NB4 (cell line): ENCODE measurements around the gene TNPO1.

Source experiments
- DNase-seq: peaks from one replicate; pipeline ENCODE4 v3.0.0; 2010; ENCODE audit warnings: low read depth
- H3K4me3 ChIP-seq: one replicate; pipeline ENCODE4 v1.5.1; 2011; ENCODE audit warnings: mild to moderate bottlenecking, low read depth, low read length, moderate library complexity
- MAX ChIP-seq: IDR thresholded peaks from 2 replicates; pipeline ENCODE4 v1.6.1; 2011; ENCODE audit warnings: low read depth, low read length
- MYC ChIP-seq: IDR thresholded peaks from 2 replicates; pipeline ENCODE4 v1.6.1; 2011; ENCODE audit warnings: low read depth, low read length
- POLR2A ChIP-seq: IDR thresholded peaks from 2 replicates; pipeline ENCODE4 v1.6.1; 2011; ENCODE audit warnings: mild to moderate bottlenecking; ENCODE audit not compliant: insufficient read length; ENCODE audit errors: extremely low read depth
- TF ChIP-seq, protein P1 (sequence below): IDR thresholded peaks from one replicate; pipeline ENCODE4 v1.5.1; 2012; ENCODE audit warnings: low read depth, low read length

TNPO1 gene

GRCh38 chr5:72949481-72949880, 133.0 kb downstream of the TNPO1 start:
- DNase-seq: no peak
- no peak for TF ChIP-seq MAX
- TF ChIP-seq POLR2A: no peak
- TF ChIP-seq MYC: no peak
- TF ChIP-seq, protein P1, sequence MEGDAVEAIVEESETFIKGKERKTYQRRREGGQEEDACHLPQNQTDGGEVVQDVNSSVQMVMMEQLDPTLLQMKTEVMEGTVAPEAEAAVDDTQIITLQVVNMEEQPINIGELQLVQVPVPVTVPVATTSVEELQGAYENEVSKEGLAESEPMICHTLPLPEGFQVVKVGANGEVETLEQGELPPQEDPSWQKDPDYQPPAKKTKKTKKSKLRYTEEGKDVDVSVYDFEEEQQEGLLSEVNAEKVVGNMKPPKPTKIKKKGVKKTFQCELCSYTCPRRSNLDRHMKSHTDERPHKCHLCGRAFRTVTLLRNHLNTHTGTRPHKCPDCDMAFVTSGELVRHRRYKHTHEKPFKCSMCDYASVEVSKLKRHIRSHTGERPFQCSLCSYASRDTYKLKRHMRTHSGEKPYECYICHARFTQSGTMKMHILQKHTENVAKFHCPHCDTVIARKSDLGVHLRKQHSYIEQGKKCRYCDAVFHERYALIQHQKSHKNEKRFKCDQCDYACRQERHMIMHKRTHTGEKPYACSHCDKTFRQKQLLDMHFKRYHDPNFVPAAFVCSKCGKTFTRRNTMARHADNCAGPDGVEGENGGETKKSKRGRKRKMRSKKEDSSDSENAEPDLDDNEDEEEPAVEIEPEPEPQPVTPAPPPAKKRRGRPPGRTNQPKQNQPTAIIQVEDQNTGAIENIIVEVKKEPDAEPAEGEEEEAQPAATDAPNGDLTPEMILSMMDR: no peak

DNA sequence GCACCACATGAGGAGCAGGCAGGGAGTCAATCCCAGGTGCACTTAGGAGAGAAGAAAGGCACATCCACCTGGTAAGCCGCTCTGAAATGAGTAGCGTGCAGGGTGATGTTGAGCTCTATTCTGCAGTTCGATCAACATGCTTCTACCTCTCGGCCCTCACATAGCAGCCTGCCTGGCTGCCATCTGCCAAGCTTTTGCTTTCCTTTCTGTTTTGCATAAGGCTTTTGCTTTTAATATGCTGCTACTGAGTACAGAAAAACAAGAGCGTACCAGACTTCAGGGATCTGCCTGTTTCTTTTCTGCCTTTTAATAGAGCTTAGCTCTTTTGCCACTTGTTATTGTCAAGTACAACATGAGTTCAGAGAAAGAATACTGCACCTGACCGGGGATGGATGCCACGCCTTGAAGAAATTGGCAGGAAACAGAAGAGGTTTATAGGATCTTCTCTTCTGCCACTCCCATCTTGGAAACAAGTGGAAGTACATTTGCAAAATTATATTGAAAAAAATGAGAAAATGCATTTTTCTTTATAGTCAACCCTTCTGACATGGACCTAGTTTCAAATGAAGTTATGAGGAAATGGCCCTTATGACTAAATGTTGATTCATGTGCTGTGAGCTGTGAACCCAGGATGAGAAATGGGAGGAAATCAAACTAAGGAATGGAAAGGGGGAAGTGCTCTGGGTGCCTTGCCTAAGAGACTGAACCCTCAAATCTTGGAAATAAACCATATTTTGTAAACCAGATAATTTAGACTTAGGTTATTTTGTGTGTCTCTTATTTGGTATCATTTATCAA, 135.4 kb downstream of the TNPO1 start:
- no peak overlapping the region for H3K4me3 ChIP-seq
- TF ChIP-seq, protein P1: no peak
- no peak for TF ChIP-seq POLR2A
- no peak for TF ChIP-seq MYC
- no peak for TF ChIP-seq MAX
- peak; percentile 48 for DNase-seq

More at GRCh38 chr5:72949481-72949880, 133.0 kb downstream of the TNPO1 start:
- no peak overlapping the region for H3K4me3 ChIP-seq

- TF ChIP-seq MAX (no peak), POLR2A (no peak), MYC (no peak)
- TF ChIP-seq, protein P1: no peak
- no peak for DNase-seq
- H3K4me3 ChIP-seq: no peak overlapping the region
These were observed 137.9 kb downstream of the TNPO1 start for GRCh38 chr5:72954389-72954788.

- H3K4me3 ChIP-seq: peak overlapping the region; percentile 67
- peak; percentile 52 for DNase-seq
- TF ChIP-seq, protein P1: no peak
- TF ChIP-seq POLR2A (no peak), MYC (no peak), MAX (no peak)
These were observed 138.8 kb downstream of the TNPO1 start for GRCh38 chr5:72955143-72955767.

GRCh38 chr5:72955768-72956323, 139.4 kb downstream of the TNPO1 start, which contains the start of gene FCHO2:
TSS of gene FCHO2 (plus strand) at chr5:72956041. CDS start at chr5:72956097, 56 bp downstream.
- DNase-seq: peak; percentile 94
- H3K4me3 ChIP-seq: peak within 1 kb of the TSS; percentile 88
- TF ChIP-seq MAX (0 out of 2 replicates have a peak, but pooled peaks have one; percentile 43), POLR2A (peak; percentile 61), MYC (peak; percentile 35; the same call in 1 of the 2 replicates)
- TF ChIP-seq, protein P1: peak; percentile 31
